GM13977 (cell line): ENCODE measurements around the gene BCO2.

Source experiments
- DNase-seq: peaks from one replicate; pipeline ENCODE4 v3.0.0; 2012; ENCODE audit warnings: low spot score
- in situ Hi-C: fragments of 300-500 bp; cut with MboI; formaldehyde crosslinking; loops from one replicate; pipeline ENCODE4 v1.12.0; 2022; ENCODE audit warnings: low sequenced_read_pairs, low pct_unique_long_range_greater_than_20kb, mixed read lengths, inconsistent platforms; ENCODE audit not compliant: unreplicated experiment
- TF ChIP-seq, protein P1 (sequence below): IDR thresholded peaks from 2 replicates; pipeline ENCODE4 v1.5.1; 2012; ENCODE audit warnings: mild to moderate bottlenecking, control low read depth; ENCODE audit not compliant: insufficient read depth; ENCODE audit errors: extremely low read depth, missing control alignments

The BCO2 gene

GRCh38 chr11:112143597-112143996 is 31.7 kb upstream of the BCO2 start:
- TF ChIP-seq, protein P1, sequence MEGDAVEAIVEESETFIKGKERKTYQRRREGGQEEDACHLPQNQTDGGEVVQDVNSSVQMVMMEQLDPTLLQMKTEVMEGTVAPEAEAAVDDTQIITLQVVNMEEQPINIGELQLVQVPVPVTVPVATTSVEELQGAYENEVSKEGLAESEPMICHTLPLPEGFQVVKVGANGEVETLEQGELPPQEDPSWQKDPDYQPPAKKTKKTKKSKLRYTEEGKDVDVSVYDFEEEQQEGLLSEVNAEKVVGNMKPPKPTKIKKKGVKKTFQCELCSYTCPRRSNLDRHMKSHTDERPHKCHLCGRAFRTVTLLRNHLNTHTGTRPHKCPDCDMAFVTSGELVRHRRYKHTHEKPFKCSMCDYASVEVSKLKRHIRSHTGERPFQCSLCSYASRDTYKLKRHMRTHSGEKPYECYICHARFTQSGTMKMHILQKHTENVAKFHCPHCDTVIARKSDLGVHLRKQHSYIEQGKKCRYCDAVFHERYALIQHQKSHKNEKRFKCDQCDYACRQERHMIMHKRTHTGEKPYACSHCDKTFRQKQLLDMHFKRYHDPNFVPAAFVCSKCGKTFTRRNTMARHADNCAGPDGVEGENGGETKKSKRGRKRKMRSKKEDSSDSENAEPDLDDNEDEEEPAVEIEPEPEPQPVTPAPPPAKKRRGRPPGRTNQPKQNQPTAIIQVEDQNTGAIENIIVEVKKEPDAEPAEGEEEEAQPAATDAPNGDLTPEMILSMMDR, result no peak
- DNase-seq, result no peak
- in situ Hi-C loops, result no loop called here

DNA sequence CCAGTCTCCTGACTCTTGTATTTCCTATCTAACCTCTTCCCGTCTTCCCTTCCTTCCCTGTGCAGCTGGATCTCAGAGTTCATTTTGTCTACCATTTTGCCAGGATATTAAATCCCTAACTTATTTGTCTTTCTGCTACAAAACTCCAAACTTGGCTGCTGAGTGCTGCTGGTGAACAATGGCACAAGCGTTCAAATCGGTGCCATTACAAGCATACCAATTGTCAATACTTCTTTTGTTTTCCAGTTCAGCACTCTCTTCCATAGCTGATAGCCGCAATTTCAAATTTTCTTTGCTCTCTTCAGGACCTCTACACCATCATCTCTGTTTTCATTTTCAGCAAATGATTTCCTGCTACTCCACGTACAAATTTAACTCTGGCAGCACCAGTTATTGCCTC is 24.8 kb upstream of the BCO2 start:
- TF ChIP-seq, protein P1, result no peak
- DNase-seq, result no peak
- in situ Hi-C loops, result no loop called here

GRCh38 chr11:112156153-112156955 is 19.0 kb upstream of the BCO2 start:
- in situ Hi-C loops, result no loop called here
- no peak for DNase-seq
- TF ChIP-seq, protein P1, result no peak

- in situ Hi-C loops, result no loop called here
- DNase-seq, result no peak
- TF ChIP-seq, protein P1, result no peak
Observed at GRCh38 chr11:112156956-112157766, 18.2 kb upstream of the BCO2 start.

DNA sequence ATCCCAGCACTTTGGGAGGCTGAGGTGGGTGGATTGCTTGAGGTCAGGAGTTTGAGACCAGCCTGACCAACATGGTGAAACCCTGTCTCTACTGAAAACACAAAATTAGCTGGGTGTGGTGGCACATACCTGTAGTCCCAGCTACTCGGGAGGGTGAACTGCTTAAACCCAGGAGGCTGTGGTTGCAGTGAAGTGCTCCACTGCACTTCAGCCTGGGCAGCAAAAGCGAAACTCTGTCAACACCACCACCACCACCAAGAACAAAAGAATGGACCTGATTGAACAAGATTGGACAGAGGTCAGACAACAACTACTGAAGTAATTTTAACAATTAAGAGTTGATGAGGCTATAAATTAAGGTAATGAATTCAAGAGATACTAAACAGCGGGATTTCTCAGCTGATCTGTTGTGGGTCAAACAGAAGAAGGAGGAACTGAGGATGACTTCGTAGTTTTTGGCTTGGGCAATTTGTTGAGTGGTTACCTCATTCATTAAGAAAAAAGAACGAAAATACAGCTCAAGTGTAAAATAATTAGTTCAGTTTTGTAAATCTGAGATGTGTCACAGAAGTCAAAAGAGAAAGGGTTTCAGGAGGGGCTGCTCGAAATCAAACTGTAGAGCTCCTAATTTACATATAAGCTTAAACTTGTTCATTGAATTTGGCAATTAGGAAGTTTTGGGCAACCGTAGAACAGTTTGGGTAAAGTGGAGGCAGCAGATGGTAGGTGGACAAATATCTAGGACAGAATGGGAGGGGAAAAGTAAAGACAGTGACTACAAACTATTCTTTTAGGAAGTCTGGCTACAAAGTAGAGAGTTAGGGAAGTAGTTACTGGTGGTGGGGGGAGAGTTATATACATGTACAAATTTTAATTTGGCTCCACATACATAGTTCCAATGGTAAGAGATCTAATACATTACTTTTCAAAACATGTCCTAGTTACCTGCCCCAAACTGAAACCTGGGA is 15.9 kb upstream of the BCO2 start:
- TF ChIP-seq, protein P1, result no peak
- in situ Hi-C loops, result no loop called here
- no peak for DNase-seq
